GM23248 (cell line): ENCODE measurements around the gene STARD7.
"Not testable (repeated sequence)": the region's sequence is repeated elsewhere in the genome, so short reads cannot be mapped to it uniquely, and the experiment has no call there.

Experiments
- EZH2 ChIP-seq: fragments of 200-600 bp; sonication (generic); IDR thresholded peaks from 2 replicates; pipeline ENCODE4 v1.6.1; 2018; ENCODE audit warnings: antibody characterized with exemption, mild to moderate bottlenecking; ENCODE audit not compliant: insufficient read depth, poor library complexity, severe bottlenecking
- EZH2phosphoT487 ChIP-seq: fragments of 200-600 bp; sonication (generic); IDR thresholded peaks from 2 replicates; pipeline ENCODE4 v1.6.1; 2018; ENCODE audit warnings: antibody characterized with exemption, moderate library complexity, mild to moderate bottlenecking, low read depth; ENCODE audit not compliant: insufficient read depth

DNA sequence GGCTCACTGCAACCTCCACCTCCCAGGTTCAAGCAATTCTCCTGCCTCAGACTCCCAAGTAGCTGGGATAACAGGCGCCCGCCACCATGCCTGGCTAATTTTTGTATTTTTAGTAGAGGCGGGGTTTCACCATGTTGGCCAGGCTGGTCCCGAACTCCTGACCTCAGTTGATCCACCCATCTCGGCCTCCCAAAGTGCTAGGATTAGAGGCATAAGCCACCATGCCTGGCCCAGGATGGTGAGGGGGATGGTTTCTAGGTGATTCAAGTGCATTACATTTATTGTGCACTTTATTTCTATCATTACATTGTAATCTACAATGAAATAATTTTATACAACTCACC, 67.0 kb downstream of the STARD7 start:
- not testable (repeated sequence) for TF ChIP-seq EZH2phosphoT487, EZH2
